G401.6 (cell line): Measurements from ENCODE around the gene SLC49A3.
"Not testable (repeated sequence)": the region's sequence is repeated elsewhere in the genome, so short reads cannot be mapped to it uniquely, and the experiment has no call there.

ENCODE experiments used
- FAIRE-seq: peaks from 2 replicates; lab custom pipeline; 2012; peaks lifted over from hg19 to GRCh38; lab: Jason Lieb, UNC

The SLC49A3 gene

DNA sequence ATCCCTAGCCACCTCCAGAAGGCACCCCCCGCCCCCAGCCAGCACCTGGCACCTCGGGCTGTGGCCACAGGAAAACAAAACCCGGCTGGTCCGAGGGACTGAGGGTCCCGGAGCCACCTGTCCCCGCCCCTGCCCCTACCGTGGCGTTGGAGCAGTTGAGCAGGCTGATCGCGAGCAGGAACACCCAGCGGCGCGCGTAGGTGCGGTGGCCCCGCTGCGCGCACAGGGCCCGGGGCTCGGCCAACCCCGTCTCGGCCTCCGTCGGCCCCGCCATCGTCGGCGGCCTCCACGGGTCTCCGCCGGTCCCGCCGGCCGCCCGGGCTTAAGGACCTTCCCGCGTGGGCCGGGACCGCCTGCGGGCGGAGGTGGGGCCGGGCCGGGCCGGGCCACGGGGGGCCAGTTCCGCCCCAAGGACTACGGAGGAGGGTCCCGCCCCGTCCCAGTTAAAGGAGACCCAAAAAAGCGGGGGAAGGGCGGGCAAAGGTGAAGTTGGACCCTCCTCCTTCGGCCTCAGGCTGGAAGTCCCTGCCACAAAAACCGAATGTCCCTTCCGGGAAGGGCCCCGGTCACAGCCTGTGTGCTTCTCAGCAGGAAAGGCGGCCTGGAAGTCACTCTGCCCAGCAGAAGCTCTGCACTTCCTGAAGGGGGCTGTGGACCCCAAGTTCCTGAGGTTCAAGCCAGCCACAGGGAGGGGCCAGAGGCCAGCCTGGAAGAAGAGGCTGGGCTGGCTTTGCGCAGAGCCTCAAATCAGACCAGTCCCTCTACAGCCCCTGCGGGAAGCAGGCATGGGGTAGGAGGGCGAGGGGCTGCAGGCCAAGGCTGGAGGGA is at the start of gene SLC49A3:
Gene SLC49A3, minus strand, starts transcription at position 298 of the 828 bp plus-strand sequence. Its CDS starts 24 bp downstream, at position 274.
- no peak for FAIRE-seq

GRCh38 chr4:736561-736960 is 47.6 kb upstream of the SLC49A3 start:
- FAIRE-seq = not testable (repeated sequence)

- FAIRE-seq = no peak
Observed at GRCh38 chr4:735583-735982, 46.6 kb upstream of the SLC49A3 start.

DNA sequence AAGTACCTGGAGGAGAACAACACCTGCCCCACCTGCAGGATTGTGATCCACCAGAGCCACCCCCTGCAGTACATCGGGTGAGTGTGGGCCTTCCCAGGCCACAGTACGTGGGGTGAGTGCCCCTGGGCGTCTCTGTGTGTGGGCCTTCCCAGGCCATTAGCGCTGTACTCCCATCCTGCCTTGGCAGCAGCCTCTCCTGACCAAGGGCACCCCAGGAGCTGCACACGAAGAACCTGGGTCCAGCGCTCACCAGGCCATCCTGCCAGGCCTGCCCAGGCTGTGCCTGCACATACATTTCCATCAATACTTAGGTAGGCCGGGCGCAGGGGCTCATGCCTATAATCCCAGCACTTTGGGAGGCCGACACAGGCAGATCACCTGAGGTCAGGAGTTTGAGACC is 46.0 kb upstream of the SLC49A3 start:
- FAIRE-seq = no peak

GRCh38 chr4:734075-734474 is 45.1 kb upstream of the SLC49A3 start:
- FAIRE-seq = no peak

GRCh38 chr4:733631-733980 is 44.7 kb upstream of the SLC49A3 start:
- FAIRE-seq = no peak

- FAIRE-seq = no peak
Observed at GRCh38 chr4:732911-733630, 44.1 kb upstream of the SLC49A3 start.

DNA sequence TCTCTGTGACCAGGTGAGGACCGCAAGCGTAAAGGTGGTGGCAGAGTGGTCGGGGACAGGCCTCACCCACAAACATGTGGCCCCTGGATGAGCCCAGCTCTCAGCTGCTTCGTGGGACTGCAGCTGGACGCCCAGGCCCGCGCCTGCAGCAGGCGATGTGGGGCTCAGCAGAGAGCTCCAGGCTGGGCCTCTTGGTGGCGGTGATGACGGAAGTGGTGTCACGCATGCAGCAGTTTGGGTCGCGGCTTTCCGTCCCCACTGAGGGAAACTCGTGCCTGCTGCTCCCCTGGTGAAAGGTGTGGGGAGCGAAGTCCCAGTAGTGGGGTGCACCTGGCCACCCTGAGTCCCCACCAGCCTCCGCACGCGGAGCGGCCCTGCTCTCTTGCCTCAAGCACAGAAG is 43.5 kb upstream of the SLC49A3 start:
- FAIRE-seq = no peak

- not testable (repeated sequence) for FAIRE-seq
Observed at GRCh38 chr4:731954-732353, 43.0 kb upstream of the SLC49A3 start.

DNA sequence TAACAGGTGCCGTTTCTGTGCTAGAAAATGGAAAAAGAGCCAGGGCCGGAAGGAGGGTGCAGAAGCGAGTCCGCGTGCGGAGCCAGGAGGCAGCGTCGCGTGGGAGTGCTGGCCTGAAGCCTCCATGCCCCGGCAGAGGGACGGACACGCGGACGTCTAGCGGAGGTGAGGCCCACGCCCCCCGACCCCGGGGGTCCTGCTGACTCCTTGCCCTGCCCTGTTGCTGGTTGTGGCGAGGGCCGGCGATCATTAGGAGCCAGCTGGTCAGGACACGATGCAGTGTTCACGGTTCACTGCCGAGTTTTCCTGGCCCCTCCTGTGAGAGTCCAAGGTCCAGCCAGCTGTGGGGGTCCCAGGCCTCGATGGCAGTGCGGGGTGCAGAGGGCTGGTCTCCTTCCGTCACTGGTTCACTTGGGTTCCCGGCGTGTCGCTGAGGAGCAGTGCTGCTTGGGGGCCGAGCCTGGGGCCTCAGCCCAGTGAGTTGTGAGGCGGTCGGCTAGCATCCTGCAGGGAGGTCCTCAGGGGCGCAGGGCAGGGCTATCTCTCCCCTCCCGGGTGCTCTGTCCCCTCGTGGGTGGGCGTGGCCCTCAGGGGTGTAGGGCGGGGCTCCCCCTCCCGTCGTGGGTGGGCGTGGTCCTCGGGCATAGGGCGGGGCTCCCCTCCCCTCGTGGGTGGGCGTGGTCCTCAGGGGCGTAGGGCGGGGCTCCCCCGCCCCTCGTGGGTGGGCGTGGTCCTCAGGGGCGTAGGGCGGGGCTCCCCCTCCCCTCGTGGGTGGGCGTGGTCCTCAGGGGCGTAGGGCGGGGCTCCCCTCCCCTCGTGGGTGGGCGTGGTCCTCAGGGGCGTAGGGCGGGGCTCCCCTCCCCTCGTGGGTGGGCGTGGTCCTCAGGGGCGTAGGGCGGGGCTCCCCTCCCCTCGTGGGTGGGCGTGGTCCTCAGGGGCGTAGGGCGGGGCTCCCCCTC is 42.3 kb upstream of the SLC49A3 start:
- not testable (repeated sequence) for FAIRE-seq

GRCh38 chr4:730511-730910 is 41.6 kb upstream of the SLC49A3 start:
- no peak for FAIRE-seq

DNA sequence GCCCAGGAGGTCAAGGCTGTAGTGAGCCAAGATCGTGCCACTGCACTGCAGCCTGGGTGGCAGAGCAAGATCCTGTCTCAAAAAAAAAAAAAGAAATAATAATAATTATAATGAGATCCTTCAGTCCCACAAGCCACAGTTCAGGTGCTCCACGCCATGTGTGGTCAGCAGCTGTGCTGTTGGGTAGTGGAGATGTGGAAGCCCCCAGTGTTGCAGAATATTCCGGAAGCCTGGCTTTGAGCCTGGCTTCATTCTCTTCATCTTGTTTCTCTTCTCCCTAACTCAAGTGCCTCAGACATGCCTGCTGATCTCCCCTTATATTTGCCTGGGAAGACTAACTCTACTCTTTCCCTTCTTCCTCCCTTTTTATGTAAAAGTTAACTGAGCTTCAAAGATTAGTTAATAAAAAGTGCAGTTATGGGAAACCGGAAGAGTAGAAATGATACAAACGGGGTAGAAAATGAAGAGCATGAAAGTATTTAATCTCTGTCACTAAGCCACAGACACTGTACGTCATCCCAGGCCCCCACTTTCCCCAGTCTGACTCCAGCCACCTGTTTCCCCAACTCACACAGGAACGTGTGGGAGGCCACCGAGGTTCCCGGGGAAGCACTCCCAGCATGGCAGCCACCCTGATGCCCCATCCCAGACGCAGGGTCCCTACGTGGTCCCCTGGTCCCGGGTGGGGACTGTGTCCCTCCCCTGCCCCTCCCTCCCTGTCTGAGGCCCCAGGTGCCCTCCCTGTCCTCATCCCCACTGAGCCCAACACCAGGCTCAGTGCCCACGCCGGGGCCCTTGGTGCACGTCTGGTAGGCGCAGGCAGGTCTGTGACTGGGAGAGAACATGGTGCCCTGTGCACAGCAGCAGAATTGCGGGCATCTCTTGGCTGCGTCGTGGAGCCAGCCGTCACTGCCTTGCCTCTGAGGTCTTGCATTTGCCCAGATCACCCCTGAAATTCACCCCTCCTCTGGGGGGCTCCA is 40.7 kb upstream of the SLC49A3 start:
- FAIRE-seq = no peak

DNA sequence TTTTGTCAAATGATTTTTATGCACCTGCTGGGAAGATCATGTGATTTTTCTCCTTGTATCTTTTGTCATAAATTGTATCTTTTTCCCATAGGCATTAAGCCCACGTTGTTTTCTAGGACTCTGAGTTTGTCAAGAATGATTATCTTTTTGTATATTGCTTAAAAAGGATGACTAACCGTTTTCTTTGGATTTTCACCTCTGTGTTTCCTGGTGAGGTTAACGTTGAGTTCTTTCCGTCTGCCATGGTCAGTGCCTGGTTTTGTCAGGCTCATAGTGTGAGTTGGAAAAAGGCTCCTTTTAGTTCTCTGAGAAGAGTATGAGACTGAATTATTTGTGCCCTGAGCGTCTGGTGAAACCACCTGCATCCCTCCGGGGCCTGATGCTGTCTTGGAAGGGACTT is 38.6 kb upstream of the SLC49A3 start:
- FAIRE-seq = no peak

DNA sequence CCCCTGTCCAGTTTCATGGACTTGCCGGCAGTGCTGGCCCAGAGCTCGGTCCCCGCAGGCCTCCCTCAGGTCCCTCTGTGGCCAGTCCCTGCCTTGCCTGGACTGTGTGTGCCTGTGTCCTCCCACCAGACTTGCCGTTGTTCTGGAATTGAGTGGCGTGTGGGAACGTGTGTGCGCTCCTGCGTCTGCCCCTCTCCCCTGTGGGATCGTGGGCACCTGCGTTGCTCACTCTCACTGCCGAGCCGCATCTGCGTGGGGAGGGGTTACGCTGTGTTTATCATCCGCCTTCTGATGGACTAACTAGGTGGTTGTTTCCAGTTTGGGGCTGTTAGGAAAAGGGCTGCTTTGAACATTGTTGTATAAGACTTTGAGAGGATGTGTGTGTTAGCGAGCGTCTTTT is 37.9 kb upstream of the SLC49A3 start:
- FAIRE-seq = no peak

DNA sequence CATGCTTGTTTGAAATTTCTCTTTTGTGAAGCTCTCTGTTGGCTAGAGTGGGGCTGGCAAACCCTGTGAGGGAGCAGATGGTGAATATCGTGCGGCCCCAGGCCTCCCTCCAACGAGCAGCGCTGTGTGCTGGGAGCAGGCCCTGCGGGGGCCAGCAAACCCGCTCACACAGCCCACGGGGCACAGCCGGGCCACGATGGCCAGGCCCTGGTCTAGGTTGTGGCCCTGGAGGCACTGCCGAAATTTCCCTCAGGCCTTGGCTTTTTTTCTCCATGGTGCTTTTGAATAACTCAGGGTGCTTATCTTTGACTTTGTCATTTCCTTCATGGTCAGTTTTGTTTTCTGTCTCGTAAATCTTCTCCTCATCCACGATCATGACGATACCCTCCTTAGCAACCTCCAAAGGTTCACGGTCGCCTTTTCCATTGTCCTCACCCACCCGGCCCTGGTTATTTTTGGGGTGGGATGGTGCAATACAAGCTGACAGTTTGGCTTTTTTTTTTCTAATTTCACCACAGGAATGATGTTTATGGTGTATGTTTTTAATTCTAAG is 37.4 kb upstream of the SLC49A3 start:
- no peak for FAIRE-seq

DNA sequence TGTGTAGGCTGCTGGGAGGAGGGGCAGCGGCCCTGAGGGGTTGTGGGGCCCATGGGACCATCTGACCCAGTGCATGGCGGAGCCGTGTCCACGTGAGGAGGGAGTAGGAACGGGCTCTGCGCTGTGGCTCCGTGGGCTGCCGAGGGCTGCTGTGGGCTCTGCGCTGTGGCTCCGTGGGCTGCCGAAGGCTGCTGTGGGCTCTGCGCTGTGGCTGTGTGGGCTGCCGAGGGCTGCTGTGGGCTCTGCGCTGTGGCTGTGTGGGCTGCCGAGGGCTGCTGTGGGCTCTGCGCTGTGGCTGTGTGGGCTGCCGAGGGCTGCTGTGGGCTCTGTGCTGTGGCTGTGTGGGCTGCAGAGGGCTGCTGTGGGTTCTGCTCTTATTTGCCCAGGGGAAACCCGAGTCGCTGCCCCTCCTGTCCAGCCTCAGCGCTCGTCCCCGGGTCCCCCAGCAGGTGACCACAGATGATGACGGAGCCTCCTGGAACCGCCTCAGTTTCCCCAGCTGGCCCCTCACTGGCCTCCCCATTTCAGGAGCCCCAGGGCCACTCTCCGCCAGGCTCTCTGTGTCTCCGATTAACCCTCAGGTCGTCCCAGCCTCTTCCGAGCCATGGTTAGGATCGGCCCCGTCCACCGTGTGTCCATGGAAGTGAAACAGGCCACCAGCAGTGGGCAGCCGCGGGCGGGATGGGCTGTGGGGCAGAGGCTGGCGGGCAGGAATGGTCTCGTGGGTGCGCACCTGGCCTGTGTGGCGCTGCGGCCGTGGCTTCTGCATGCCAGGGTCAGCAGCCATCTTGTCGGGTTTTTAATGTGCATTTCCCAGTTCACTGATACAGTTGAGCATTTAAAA is 36.7 kb upstream of the SLC49A3 start:
- no peak for FAIRE-seq

DNA sequence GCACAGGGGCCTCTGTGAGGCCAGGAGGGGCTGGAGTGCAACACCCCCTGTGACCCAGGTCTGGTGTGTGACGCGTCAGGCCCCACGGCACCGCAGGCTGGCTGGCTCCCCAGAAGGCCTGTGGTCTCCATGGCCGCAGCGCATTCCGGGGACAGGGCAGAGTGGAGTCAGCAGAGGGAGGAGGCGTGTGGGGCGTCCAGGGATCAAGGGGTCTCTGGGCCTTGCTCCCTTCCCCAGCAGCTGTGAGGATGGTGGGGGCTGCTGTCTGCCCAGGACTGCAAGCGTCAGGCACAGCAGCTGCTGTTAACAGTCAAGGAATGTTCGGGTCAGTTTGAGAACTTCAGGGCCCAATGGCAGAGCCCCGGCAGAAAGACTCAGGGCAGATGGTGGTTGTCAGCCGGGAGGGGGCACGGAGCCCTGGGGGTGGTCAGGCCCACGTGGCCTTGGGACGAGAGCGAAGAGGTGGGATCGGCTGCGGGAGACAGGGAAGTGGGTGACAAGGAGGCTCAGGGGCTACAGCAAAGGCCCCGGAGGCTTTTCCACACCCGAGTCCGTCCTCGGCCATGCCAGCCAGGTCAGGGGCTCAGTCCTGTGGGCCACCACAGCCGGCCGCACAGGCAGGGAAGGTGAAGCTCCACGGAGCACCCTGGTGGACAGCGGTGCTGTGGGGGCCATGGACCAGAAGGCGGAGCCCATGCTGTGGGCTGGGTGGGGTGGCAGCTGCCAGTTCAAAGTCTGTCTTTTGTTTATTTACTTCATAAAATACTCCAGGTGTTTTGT is 35.0 kb upstream of the SLC49A3 start:
- FAIRE-seq = no peak

GRCh38 chr4:722851-723360 is 34.0 kb upstream of the SLC49A3 start:
- FAIRE-seq = no peak

GRCh38 chr4:722169-722725 is 33.3 kb upstream of the SLC49A3 start:
- FAIRE-seq = no peak
